ENCODE measurements around the gene RAB5A. TPM values are rescaled to one million over a fixed set of nuclear protein-coding genes. Genes with fewer than 3 reads are reported as not detected.
"Not testable (repeated sequence)": the region's sequence is repeated elsewhere in the genome, so short reads cannot be mapped to it uniquely, and the experiment has no call there.

The RAB5A gene, protein sequence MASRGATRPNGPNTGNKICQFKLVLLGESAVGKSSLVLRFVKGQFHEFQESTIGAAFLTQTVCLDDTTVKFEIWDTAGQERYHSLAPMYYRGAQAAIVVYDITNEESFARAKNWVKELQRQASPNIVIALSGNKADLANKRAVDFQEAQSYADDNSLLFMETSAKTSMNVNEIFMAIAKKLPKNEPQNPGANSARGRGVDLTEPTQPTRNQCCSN
- 53.1 and 59.7 TPM in 2 replicates for total RNA-seq

DNA sequence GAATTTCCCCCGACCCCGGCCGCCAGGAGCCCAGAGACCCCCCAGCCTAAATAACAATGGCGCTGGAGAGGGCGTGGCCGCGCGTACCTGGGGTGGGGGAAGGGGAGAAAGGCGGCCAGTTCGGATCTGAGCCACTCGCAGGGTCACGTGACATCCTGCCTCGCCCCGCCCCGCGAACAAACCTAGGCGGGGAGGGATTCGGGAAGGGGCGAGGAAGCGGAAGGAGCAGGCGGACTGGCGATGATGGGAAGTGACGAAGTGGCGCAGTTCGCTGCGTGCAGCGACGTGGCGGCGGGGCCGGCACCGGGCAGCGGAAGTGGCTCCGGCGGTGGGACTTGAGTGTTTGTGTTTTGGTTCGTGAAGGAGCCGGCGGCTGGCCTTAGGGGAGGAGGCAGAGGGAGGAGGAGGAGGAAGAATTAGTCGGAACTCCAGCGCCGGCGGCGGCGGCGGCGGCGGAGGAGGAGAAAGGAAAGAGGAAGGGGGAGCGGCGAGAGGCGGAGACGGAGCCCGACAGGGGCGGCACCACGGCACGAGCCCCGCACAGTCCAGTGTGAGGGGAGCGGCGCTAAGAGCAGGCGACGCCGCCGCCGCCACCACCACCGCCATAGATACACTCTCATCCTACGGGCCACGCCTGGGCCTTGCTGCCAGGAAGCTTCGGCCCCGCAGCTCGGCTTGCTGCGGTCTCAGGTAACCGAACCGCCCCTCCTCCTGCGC lies at the start of gene RAB5A:
Gene RAB5A (plus strand): TSS at position 266 of the 717 bp plus-strand sequence. CDS start 3,802 bp downstream, outside the sequence.
- peak within 1 kb of the TSS; percentile 74 for H3K4me3 ChIP-seq (ENCODE audit: low read depth, low read length)
- no peaks in the 10 kb centered on the region for H3K27me3 ChIP-seq (ENCODE audit: control insufficient read depth, insufficient read depth, low read length)
- peak; percentile 93 for DNase-seq (ENCODE audit: low read depth)
- TF ChIP-seq, protein P1, sequence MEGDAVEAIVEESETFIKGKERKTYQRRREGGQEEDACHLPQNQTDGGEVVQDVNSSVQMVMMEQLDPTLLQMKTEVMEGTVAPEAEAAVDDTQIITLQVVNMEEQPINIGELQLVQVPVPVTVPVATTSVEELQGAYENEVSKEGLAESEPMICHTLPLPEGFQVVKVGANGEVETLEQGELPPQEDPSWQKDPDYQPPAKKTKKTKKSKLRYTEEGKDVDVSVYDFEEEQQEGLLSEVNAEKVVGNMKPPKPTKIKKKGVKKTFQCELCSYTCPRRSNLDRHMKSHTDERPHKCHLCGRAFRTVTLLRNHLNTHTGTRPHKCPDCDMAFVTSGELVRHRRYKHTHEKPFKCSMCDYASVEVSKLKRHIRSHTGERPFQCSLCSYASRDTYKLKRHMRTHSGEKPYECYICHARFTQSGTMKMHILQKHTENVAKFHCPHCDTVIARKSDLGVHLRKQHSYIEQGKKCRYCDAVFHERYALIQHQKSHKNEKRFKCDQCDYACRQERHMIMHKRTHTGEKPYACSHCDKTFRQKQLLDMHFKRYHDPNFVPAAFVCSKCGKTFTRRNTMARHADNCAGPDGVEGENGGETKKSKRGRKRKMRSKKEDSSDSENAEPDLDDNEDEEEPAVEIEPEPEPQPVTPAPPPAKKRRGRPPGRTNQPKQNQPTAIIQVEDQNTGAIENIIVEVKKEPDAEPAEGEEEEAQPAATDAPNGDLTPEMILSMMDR (IDR thresholded peaks at IDR 0.05; ENCODE audit: insufficient read depth, low read length, poor library complexity, severe bottlenecking), result no peak
- H3K36me3 ChIP-seq (ENCODE audit: control insufficient read depth, insufficient read depth, low read length), result no peaks in the 10 kb centered on the region

DNA sequence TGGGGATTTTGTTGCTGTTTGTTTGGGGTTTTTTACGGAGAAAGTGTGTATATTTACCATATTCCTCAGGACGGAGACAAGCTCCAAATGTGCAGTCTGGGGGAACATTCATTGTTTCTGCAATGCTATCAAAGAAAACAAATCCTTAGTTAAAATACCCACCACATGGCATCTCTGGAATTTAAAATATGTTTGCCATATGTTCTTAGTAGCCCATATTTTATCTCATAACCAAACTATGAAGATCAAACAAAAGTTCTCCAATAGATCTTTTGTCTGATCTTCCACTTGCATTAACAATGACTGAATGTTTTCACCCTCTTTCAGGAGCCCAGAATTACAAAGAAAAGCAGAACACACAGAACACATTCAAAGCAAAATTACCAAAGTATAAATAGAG lies 48.2 kb upstream of the RAB5A start:
- H3K36me3 ChIP-seq (ENCODE audit: control insufficient read depth, insufficient read depth, low read length), result no peaks in the 10 kb centered on the region
- no peaks in the 10 kb centered on the region for H3K27me3 ChIP-seq (ENCODE audit: control insufficient read depth, insufficient read depth, low read length)
- TF ChIP-seq, protein P1 (IDR thresholded peaks at IDR 0.05; ENCODE audit: insufficient read depth, low read length, poor library complexity, severe bottlenecking), result no peak
- DNase-seq (ENCODE audit: low read depth), result no peak
- H3K4me3 ChIP-seq (ENCODE audit: low read depth, low read length), result no peak overlapping the region

DNA sequence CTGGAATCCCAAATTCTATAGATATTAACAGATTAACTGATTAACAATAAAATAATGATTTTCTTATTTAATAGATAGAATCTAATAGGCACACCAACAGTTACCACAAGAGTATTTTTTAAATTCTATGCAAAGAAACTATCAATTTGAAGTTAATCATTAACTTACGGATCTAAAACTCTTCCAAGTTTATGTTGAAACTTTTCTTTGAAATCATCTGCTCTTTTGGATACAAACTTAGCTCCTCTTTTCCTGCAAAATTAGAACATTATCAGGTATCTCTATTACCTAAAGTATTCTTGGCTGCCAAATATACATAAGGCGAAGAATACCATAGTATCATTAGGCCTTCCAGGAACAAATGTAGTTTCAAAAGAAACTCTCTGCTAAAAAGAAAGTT lies 47.6 kb upstream of the RAB5A start:
- DNase-seq (ENCODE audit: low read depth), result no peak
- TF ChIP-seq, protein P1 (IDR thresholded peaks at IDR 0.05; ENCODE audit: insufficient read depth, low read length, poor library complexity, severe bottlenecking), result no peak
- H3K36me3 ChIP-seq (ENCODE audit: control insufficient read depth, insufficient read depth, low read length), result no peaks in the 10 kb centered on the region

DNA sequence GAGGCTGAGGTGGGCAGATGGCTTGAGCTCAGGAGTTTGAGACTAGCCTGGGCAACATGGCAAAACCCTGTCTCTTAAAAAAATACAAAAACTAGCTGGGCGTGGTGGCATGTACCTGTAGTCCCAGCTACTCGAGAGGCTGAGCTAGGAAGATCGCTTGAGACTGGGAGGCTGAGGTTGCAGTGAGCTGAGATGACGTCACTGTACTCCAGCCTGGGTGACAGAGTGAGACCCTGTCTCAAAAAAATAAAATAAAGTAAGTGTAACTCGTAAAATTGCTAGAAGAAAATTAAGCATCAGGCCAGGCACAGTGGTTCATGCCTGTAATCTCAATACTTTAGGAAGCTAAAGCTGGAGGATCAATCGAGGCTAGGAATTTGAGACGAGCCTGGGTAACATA lies 47.1 kb upstream of the RAB5A start:
- not testable (repeated sequence) for DNase-seq (ENCODE audit: low read depth); H3K4me3 ChIP-seq (ENCODE audit: low read depth, low read length); H3K36me3 ChIP-seq (ENCODE audit: control insufficient read depth, insufficient read depth, low read length); H3K27me3 ChIP-seq (ENCODE audit: control insufficient read depth, insufficient read depth, low read length)

More for the DNA sequence above, 47.6 kb upstream of the RAB5A start:
- Histone ChIP-seq H3K27me3 (ENCODE audit: control insufficient read depth, insufficient read depth, low read length) (no peaks in the 10 kb centered on the region), H3K4me3 (ENCODE audit: low read depth, low read length) (no peak overlapping the region)

DNA sequence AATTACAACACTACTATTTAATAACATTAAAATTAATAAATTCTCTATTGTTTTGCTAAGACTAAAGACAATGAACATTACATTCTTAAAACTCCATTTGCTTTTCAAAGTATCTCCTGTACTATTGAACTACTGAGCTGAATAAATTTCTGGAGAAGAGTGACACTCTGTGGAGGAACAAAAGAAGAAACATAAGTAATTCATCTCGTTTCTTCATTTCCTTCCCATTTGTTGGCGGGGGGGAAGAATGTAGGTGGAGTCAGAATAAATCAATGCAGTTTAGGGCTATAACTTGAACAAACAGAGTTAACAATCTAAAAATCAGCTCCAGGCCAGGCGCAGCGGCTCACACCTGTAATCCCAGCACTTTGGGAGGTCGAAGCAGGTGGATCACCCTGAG lies 45.6 kb upstream of the RAB5A start:
- no peaks in the 10 kb centered on the region for H3K27me3 ChIP-seq (ENCODE audit: control insufficient read depth, insufficient read depth, low read length)
- H3K36me3 ChIP-seq (ENCODE audit: control insufficient read depth, insufficient read depth, low read length), result no peaks in the 10 kb centered on the region
- TF ChIP-seq, protein P1 (IDR thresholded peaks at IDR 0.05; ENCODE audit: insufficient read depth, low read length, poor library complexity, severe bottlenecking), result no peak
- no peak for DNase-seq (ENCODE audit: low read depth)
- H3K4me3 ChIP-seq (ENCODE audit: low read depth, low read length), result no peak overlapping the region

DNA sequence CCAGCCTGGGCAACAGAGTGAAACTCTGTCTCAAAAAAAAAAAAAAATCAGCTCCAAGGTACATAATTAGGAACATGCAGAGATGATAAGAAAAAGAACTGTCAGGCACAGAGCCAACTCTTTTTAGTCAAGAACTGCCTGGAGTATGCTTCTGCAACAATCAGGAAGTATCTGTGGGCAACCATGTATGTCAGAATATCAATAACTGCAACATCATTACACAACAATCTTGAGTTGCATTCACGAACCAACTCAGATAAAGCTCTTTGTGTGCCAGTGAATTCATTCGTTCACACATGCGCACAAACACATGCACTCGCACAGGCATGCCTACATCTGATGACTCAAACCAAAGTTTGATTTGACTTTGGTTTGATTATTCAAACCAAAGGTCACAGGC lies 45.0 kb upstream of the RAB5A start:
- H3K27me3 ChIP-seq (ENCODE audit: control insufficient read depth, insufficient read depth, low read length), result no peaks in the 10 kb centered on the region
- no peaks in the 10 kb centered on the region for H3K36me3 ChIP-seq (ENCODE audit: control insufficient read depth, insufficient read depth, low read length)
- DNase-seq (ENCODE audit: low read depth), result no peak
- TF ChIP-seq, protein P1 (IDR thresholded peaks at IDR 0.05; ENCODE audit: insufficient read depth, low read length, poor library complexity, severe bottlenecking), result no peak
- no peak overlapping the region for H3K4me3 ChIP-seq (ENCODE audit: low read depth, low read length)

Measured in kidney epithelial cell (primary cell).